Rectal smooth muscle tissue (tissue), 1 donor: ENCODE data around the gene ARHGEF11.
"Not testable (repeated sequence)": the region's sequence is repeated elsewhere in the genome, so short reads cannot be mapped to it uniquely, and the experiment has no call there.

Experiments
- H3K27ac ChIP-seq: one replicate; pipeline ENCODE4 v1.7.0; 2013; ENCODE audit warnings: low read depth, low read length, inconsistent platforms
- H3K27me3 ChIP-seq: one replicate; pipeline ENCODE4 v1.7.0; 2013; ENCODE audit warnings: low read length; ENCODE audit not compliant: control insufficient read depth, insufficient read depth
- H3K36me3 ChIP-seq: one replicate; pipeline ENCODE4 v1.7.0; 2013; ENCODE audit warnings: low read length; ENCODE audit not compliant: control insufficient read depth, insufficient read depth
- H3K4me1 ChIP-seq: one replicate; pipeline ENCODE4 v1.7.0; 2013; ENCODE audit warnings: low read length; ENCODE audit not compliant: control insufficient read depth, insufficient read depth
- H3K4me3 ChIP-seq: one replicate; pipeline ENCODE4 v1.7.0; 2013; ENCODE audit warnings: low read length
- H3K9ac ChIP-seq: one replicate; pipeline ENCODE4 v1.7.0; 2013; ENCODE audit warnings: low read length

ARHGEF11 gene

GRCh38 chr1:157084720-157085119 lies 39.2 kb upstream of the ARHGEF11 start:
- H3K36me3 ChIP-seq, result no peaks in the 10 kb centered on the region
- no peak overlapping the region for H3K4me3 ChIP-seq
- no peaks in the 10 kb centered on the region for H3K4me1 ChIP-seq
- no peak overlapping the region for H3K9ac ChIP-seq
- H3K27me3 ChIP-seq, result no peaks in the 10 kb centered on the region
- H3K27ac ChIP-seq, result no peak overlapping the region

DNA sequence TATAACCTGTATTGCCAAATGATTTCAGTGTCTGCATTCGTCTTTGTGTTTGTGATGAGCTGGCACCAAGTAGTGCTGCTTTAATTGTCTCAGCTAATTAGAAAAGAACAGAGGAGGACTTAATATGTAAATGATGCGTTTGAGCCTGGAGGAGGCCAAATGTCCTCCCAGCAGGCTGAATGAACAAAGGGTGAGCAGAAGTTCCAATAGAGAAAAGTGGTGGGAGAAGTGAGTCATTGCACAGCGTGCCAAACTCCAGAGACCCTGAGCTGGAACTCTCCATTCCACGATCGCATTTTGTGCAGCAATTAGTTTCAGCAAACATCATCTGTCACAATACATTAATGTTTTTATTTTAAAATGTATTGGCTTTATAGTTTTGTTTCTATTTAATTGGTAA lies 36.2 kb upstream of the ARHGEF11 start:
- Histone ChIP-seq H3K4me3 (no peak overlapping the region), H3K27ac (no peak overlapping the region), H3K27me3 (no peaks in the 10 kb centered on the region), H3K9ac (no peak overlapping the region), H3K4me1 (no peaks in the 10 kb centered on the region), H3K36me3 (no peaks in the 10 kb centered on the region)

DNA sequence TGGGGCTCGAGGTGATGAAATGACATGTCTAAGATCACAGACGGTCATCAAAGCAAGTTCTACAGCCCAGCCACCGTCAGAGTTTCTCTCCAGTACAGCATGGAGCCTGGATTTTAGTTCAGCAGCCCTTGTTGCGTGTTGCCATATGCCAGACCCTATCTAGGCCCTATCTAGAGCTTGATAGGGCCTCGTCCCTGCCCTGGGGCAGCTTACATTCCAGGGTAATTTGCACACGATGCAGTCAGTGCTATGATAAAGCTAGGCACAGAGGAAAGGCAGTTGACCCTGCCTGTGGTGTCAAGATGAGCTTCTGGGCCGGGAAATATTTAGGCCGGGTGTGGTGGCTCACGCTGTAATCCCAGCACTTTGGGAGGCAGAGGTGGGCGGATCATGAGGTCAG lies 35.2 kb upstream of the ARHGEF11 start:
- no peak overlapping the region for H3K27ac ChIP-seq
- H3K4me1 ChIP-seq, result no peaks in the 10 kb centered on the region
- H3K27me3 ChIP-seq, result no peaks in the 10 kb centered on the region
- no peak overlapping the region for H3K9ac ChIP-seq
- no peak overlapping the region for H3K4me3 ChIP-seq
- H3K36me3 ChIP-seq, result no peaks in the 10 kb centered on the region

DNA sequence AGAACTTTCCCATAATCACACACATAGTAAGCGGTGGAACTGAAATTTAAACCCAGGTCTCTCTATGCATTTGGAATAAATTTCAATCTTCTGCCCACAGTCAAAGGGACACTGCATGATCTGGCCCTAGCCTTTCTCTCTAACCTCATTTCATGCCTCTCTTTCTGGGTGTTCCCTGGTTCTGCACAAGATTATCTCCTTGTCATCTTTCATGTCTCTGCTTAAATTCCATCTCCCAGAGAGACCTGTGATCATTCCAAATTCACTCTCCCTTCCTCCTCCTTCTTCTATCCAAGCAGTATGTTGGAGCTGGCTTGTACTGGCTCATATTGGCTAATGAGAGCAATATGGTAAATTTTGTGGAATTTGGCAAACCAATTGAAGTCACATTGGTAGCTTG lies 31.9 kb upstream of the ARHGEF11 start:
- H3K27me3 ChIP-seq, result no peaks in the 10 kb centered on the region
- no peak overlapping the region for H3K9ac ChIP-seq
- no peak overlapping the region for H3K27ac ChIP-seq
- no peaks in the 10 kb centered on the region for H3K36me3 ChIP-seq
- H3K4me3 ChIP-seq, result no peak overlapping the region
- H3K4me1 ChIP-seq, result no peaks in the 10 kb centered on the region

DNA sequence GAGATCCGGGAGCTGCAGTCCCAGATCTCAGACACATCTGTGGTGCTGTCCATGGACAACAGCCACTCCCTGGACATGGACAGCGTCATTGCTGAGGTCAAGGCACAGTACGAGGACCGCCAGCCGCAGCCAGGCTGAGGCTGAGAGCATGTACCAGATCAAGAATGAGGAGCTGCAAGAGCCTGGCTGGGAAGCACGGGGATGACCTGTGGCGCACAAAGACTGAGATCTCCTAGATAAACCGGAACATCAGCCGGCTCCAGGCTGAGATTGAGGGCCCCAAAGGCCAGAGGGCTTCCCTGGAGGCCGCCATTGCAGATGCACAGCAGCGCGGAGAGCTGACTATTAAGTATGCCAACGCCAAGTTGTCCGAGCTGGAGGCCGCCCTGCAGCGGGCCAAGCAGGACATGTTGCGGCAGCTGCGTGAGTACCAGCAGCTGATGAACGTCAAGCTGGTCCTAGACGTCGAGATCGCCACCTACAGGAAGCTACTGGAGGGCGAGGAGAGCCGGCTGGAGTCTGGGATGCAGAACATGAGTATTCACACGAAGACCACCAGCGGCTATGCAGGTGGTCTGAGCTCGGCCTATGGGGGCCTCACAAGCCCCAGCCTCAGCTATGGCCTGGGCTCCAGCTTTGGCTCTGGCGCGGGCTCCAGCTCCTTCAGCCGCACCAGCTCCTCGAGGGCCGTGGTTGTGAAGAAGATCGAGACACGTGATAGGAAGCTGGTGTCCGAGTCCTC lies 28.6 kb upstream of the ARHGEF11 start:
- Histone ChIP-seq H3K4me3 (peak overlapping the region; percentile 29), H3K4me1 (no peaks in the 10 kb centered on the region), H3K36me3 (no peaks in the 10 kb centered on the region), H3K9ac (no peak overlapping the region), H3K27ac (no peak overlapping the region), H3K27me3 (no peaks in the 10 kb centered on the region)

GRCh38 chr1:157069601-157070000 lies 24.1 kb upstream of the ARHGEF11 start:
- Histone ChIP-seq H3K36me3 (no peaks in the 10 kb centered on the region), H3K27me3 (no peaks in the 10 kb centered on the region), H3K9ac (no peak overlapping the region), H3K27ac (no peak overlapping the region), H3K4me3 (no peak overlapping the region), H3K4me1 (no peaks in the 10 kb centered on the region)

DNA sequence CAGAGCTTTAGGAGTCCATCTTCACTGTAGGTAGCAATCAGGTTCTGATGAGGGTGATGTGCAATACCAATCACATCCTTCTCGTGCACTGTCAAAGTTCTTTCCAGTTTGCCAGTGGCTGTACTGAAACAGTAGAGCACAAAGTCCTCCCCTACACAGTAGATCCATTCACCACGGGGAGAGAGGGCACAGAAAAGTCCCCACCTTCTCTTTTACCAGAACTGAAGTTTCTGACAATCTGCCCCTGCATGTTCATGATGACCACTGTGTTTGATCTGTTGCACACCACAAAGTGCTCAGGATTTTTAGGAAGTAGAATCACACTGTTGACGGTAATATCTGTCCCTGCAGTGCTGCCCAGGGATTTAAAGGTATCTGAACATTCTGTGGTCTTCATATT lies 13.7 kb upstream of the ARHGEF11 start:
- H3K4me1 ChIP-seq, H3K27me3 ChIP-seq, H3K4me3 ChIP-seq, H3K27ac ChIP-seq, H3K9ac ChIP-seq, H3K36me3 ChIP-seq: not testable (repeated sequence)

GRCh38 chr1:157056269-157056668 lies 10.7 kb upstream of the ARHGEF11 start:
- H3K27ac ChIP-seq, result no peak overlapping the region

GRCh38 chr1:157055729-157056128 lies 10.2 kb upstream of the ARHGEF11 start:
- not testable (repeated sequence) for H3K9ac ChIP-seq, H3K4me1 ChIP-seq, H3K36me3 ChIP-seq, H3K27me3 ChIP-seq, H3K27ac ChIP-seq, H3K4me3 ChIP-seq

More at GRCh38 chr1:157056269-157056668, 10.7 kb upstream of the ARHGEF11 start:
- Histone ChIP-seq H3K9ac (no peak overlapping the region), H3K27me3 (no peaks in the 10 kb centered on the region), H3K4me3 (no peak overlapping the region), H3K4me1 (no peaks in the 10 kb centered on the region), H3K36me3 (no peaks in the 10 kb centered on the region)

DNA sequence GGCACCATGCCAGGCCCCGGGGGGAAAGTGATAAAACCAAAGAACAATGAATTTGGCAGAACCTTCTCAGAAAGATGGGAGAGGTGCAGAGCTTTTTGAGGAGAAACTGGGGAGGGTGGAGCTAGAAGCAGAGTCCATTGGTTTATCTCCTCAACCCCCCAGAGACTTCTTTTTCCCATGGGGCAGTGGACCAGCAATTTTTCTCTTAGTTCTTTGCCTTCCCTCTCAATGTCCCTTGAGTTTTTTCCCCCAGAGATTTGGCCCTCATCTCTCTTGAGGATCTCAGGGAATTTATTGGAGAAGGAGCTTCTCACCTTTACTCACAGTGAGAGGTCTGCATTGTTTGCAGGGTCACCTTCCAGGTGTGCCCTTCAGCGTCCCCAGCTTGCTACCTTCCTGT lies 5.3 kb upstream of the ARHGEF11 start:
- no peak overlapping the region for H3K27ac ChIP-seq
- H3K36me3 ChIP-seq, result no peaks in the 10 kb centered on the region
- no peaks in the 10 kb centered on the region for H3K4me1 ChIP-seq
- no peak overlapping the region for H3K9ac ChIP-seq
- H3K27me3 ChIP-seq, result no peaks in the 10 kb centered on the region
- no peak overlapping the region for H3K4me3 ChIP-seq

DNA sequence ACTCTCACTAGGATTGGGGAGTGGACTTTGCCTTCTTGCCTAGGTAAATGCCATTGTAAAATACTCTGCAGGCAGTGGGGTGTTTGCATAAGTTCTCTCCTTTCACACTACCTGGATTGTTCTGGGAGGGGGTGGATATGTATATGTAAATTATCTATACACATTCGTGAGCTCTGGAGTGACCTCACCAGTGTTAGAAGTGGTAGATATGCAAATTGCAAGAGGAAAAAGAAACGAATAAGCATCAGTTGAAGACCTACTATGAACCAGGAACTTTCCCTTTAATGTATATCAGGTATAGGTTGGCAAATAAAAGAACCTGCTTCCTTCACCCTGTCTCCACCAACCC lies 1.5 kb upstream of the ARHGEF11 start:
- Histone ChIP-seq H3K4me3 (no peak overlapping the region), H3K27me3 (no peaks in the 10 kb centered on the region), H3K9ac (no peak overlapping the region)

GRCh38 chr1:157044326-157044725 lies 1.2 kb downstream of the ARHGEF11 start:
- Histone ChIP-seq H3K27ac (no peak overlapping the region), H3K36me3 (no peaks in the 10 kb centered on the region), H3K4me1 (peaks cover 22% of the 10 kb centered on the region), H3K9ac (no peak overlapping the region), H3K4me3 (peak overlapping the region; percentile 85), H3K27me3 (no peaks in the 10 kb centered on the region)

More for the DNA sequence above, 1.5 kb upstream of the ARHGEF11 start:
- no peak overlapping the region for H3K27ac ChIP-seq
- peaks cover 22% of the 10 kb centered on the region for H3K4me1 ChIP-seq
- H3K36me3 ChIP-seq, result no peaks in the 10 kb centered on the region

DNA sequence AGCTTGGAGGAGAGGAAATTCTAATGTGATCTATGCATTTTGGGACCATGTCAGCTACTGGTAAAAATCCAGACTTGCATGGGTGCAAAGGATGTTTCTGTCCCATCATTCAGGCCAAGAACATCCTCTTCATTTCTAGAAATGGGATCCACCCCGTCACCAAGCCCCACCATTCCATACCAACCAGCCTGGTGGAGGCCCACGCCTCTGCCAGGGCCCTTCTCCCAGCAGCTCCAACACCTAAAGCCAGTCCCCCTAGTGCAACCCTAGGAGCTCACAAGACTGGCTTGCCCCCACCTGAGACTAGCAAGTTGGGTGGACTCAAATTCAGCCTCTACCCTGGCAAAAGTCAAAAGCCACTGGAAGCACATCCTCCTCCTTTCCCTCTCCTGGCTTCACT lies 1.9 kb downstream of the ARHGEF11 start:
- Histone ChIP-seq H3K27ac (no peak overlapping the region), H3K36me3 (no peaks in the 10 kb centered on the region), H3K4me3 (peak overlapping the region; percentile 85), H3K9ac (no peak overlapping the region), H3K4me1 (peaks cover 22% of the 10 kb centered on the region), H3K27me3 (no peaks in the 10 kb centered on the region)
